ENCODE measurements around the gene GPR162.

GPR162 gene

GRCh38 chr12:6786416-6787094, 35.1 kb upstream of the GPR162 start:
- DNase-seq (ENCODE audit: low spot score) = no peak

- no peak for DNase-seq (ENCODE audit: low spot score)
Measured at GRCh38 chr12:6787309-6787708, 34.3 kb upstream of the GPR162 start.

- DNase-seq (ENCODE audit: low spot score) = no peak
Measured at GRCh38 chr12:6788972-6789924, 32.4 kb upstream of the GPR162 start, which contains the start of gene CD4. Gene CD4 (plus strand): TSS chr12:6789528. CDS start chr12:6800139, 10,611 bp downstream.

DNA sequence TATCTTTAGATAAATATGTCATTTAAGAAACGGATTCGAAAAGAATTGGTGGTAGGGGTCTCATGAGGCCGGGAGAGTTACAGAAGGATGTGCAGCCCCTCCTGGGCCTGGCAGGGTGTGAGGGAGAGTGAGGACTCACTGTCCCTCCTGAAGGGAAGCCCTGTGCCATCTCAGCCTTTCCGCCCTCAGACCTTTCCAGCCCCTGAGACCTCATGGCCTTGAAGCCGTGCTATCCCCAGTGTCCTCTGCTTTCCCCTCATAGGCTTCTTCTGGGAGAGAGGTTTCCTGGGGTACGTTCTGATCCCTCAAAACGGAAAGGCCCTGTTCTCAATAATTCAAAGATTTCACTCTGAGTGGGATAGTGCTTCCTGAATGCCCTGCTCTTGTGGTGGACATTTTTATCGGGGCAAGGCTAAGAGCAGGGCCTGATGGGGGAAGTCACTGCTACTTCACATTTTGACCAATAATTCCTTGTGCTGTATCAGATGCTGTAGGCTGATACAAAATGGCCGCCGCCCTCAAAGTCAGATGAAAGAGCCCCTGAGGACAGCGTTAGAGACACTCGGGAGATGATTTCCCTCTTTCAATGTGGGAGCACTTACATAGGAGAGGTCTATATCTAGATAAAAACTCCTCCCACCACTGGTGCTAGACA, 31.0 kb upstream of the GPR162 start:
- no peak for DNase-seq (ENCODE audit: low spot score)

DNA sequence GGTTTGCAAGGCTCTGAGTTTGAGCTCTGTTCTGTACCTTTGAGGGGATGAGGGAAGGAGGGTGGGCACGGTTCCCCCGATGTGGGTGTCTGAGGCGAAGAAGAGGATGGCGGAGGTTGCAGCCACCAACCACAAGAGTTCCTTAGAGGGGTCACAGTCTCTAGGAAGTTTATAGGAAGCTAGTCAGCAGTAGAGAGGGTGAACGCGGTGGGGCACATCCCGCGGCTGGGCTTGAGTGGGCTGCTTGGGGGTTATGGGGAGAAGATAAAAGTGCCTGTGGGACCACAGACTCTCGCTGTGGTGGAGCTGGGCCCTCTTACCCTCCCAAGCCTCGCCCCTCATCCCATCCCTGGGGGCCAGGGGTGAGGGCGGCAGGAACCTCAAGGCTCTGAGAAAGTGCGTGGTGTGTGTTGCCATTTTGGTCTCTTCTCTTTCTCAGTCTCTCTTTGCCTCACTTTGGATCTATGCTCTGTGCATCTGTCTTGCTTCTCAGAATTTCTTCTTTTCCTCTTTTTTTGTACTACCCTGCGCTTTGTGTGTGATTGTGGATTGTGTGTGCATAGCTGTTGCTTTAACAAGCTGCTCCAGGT, 29.6 kb upstream of the GPR162 start:
- no peak for DNase-seq (ENCODE audit: low spot score)

DNA sequence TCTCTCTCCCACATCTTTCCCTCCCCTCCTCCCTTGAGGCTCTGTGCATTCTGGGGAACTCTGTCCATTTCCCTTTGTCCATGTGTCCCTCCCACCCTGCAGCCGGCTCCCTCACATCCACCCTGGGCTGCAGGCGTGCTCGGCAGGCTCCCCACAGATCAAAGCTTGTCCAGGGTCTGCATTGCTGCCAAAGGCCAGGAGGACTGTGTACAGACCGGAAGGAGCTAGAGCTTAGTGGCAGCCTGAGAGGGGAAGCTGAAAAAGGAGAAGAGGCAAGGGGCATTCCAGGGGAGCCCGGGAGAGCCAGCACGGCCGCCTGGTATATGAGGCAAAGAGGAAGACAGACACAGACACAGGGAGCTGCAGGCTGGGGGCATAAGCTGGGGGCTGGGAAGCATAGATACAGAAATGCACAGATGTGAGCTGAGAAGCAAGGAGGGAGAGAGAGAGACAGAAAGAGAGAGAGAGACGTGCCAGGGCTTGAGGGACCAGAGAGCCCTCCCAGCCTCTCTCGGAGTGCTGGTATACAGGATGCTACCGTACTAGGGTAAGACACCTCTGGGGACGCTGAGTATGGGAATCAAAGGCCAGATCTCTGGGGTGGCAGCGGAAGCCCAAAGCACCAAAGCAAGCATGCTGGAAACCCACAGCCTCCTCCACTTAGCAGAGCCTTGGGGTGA, 29.0 kb upstream of the GPR162 start:
- DNase-seq (ENCODE audit: low spot score) = no peak

DNA sequence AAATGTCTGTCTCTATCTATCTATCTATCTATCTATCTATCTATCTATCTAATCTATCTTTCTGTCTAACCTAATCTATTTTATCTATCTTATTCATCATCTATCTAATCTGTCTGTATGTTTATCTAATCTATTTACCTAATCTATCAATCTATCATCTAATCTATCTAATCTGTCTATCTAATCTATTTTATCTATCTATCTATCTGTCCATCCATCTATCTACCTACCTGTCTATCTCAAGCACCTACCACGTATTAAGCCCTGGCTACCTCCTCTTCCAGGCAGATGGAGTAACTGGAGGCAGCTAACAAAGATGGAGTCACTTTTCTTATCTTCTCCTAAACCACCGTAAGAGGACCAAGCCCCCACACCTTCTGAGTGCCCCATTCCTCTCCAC, 26.5 kb upstream of the GPR162 start:
- no peak for DNase-seq (ENCODE audit: low spot score)

- DNase-seq (ENCODE audit: low spot score) = no peak
Measured at GRCh38 chr12:6796576-6796975, 25.0 kb upstream of the GPR162 start.

DNA sequence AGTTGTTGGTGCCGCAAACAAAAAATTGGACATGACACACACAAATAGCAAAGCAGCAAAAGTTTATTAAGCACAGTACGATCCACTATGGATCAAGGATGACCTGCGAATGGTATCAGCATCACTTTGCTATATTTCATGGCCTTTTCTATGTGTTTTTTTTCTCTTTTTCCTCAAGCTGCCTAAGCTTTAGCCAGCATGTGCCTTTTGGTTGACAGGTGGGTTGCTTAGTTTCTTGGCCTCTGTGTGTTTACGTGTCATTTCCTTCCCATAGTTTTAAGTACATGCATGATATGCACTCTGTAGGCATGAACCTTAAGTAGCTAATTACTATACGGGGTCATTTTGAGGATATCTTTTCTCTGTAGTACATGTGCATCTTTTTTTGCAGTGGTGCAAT, 22.5 kb upstream of the GPR162 start:
- no peak for DNase-seq (ENCODE audit: low spot score)

DNA sequence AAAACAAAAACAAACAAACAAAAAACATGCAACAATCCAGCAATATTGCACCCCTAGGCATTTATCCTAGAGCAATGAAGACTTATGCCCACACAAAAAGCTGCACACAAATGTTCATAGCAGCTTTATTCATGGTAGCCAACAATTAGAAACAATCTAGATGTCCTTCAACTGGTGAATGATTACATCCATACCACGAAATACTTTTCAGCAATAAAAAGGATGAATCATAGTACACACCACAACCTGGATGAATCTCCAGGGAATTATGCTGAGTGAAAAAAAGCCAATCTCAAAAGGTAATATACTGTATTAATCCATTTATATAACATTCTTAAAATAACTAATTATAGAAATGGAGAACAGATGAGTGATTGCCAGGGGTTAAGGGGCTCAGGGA, 14.5 kb upstream of the GPR162 start:
- no peak for DNase-seq (ENCODE audit: low spot score)

DNA sequence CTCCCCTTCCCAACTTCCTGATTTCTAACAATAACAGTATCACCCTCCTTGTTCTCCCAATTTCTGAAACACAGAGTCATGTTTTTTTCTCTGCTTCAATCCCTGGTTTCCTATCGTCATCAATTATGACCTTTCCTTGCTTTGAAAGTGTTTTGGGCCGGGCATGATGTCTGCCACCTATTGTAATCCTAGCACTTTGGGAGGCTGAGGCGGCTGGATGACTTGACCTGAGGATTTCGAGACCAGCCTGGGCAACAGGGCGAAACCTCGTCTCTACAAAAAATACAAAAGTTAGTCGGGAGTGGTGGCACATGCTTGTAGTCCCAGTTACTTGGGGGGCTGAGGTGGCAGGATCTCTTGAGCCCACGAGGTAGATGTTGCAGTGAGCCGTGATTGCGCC, 12.6 kb upstream of the GPR162 start:
- no peak for DNase-seq (ENCODE audit: low spot score)

- DNase-seq (ENCODE audit: low spot score) = no peak
Measured at GRCh38 chr12:6810758-6811157, 10.9 kb upstream of the GPR162 start.

GRCh38 chr12:6813363-6813762, 8.3 kb upstream of the GPR162 start:
- DNase-seq (ENCODE audit: low spot score) = no peak

DNA sequence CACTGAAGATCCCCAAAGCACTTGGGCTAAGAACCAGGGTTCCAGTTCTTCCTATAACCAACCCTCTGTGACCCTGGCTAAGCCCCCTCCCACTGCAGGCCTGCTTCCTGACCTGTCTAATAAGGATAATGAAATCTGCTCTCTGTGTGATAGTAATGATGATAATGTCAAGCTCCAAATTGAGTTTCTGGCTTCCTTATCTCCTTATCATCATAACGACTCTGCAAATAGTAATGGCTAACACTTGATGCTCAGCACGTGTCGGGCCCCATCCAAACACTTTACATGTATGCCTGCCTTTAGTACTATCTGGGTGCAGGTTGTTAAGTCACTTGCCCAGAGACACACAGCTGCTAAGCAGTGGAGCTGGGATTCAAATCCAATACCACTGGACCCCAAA, 5.0 kb upstream of the GPR162 start:
- no peak for DNase-seq (ENCODE audit: low spot score)

GRCh38 chr12:6817098-6817497, 4.5 kb upstream of the GPR162 start:
- DNase-seq (ENCODE audit: low spot score) = no peak

DNA sequence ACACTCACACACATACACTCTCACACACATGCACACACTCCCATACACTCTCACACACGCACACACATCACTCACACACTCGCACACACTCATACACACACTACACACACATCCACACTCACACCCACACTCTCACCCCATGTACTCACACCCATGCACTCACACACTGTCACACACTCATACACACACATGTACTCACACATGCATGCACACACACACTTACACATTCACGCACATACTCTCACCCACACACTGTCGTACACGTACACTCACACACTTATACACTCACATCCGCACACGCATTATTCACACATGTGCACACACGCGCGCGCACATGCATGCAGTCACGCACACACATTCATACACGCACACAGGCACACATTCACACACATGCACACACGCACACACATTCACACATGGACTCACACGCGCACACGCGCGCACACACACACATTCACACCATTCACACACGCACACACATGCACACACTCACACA, 3.9 kb upstream of the GPR162 start:
- DNase-seq (ENCODE audit: low spot score) = no peak

GRCh38 chr12:6818222-6818621, 3.4 kb upstream of the GPR162 start:
- DNase-seq (ENCODE audit: low spot score) = no peak

GRCh38 chr12:6818645-6819044, 3.0 kb upstream of the GPR162 start:
- no peak for DNase-seq (ENCODE audit: low spot score)

GRCh38 chr12:6819106-6820030, 2.3 kb upstream of the GPR162 start:
- DNase-seq (ENCODE audit: low spot score) = no peak

- no peak for DNase-seq (ENCODE audit: low spot score)
Measured at GRCh38 chr12:6820166-6820565, 1.5 kb upstream of the GPR162 start.

Measured in COLO829 (cell line).